ENCODE data around the gene GRB2.
"Not testable (repeated sequence)": the region's sequence is repeated elsewhere in the genome, so short reads cannot be mapped to it uniquely, and the experiment has no call there.

Gene GRB2

GRCh38 chr17:75319904-75320691 is 85.4 kb downstream of the GRB2 start:
- DNase-seq (ENCODE audit: low read depth, low spot score): no peak

- no peak for DNase-seq (ENCODE audit: low read depth, low spot score)
Observed at GRCh38 chr17:75318615-75319222, 86.8 kb downstream of the GRB2 start.

- DNase-seq (ENCODE audit: low read depth, low spot score): no peak
Observed at GRCh38 chr17:75318211-75318610, 87.3 kb downstream of the GRB2 start.

GRCh38 chr17:75317671-75318070 is 87.8 kb downstream of the GRB2 start:
- no peak for DNase-seq (ENCODE audit: low read depth, low spot score)

GRCh38 chr17:75316253-75316652 is 89.2 kb downstream of the GRB2 start:
- DNase-seq (ENCODE audit: low read depth, low spot score): no peak

GRCh38 chr17:75315541-75316243 is 89.8 kb downstream of the GRB2 start:
- no peak for DNase-seq (ENCODE audit: low read depth, low spot score)

- DNase-seq (ENCODE audit: low read depth, low spot score): no peak
Observed at GRCh38 chr17:75313941-75314551, 91.4 kb downstream of the GRB2 start.

- DNase-seq (ENCODE audit: low read depth, low spot score): no peak
Observed at GRCh38 chr17:75308732-75309629, 96.5 kb downstream of the GRB2 start.

- DNase-seq (ENCODE audit: low read depth, low spot score): no peak
Observed at GRCh38 chr17:75307957-75308731, 97.3 kb downstream of the GRB2 start.

GRCh38 chr17:75301502-75302206 is 103.8 kb downstream of the GRB2 start:
- no peak for DNase-seq (ENCODE audit: low read depth, low spot score)

GRCh38 chr17:75301049-75301448 is 104.4 kb downstream of the GRB2 start:
- no peak for DNase-seq (ENCODE audit: low read depth, low spot score)

- no peak for DNase-seq (ENCODE audit: low read depth, low spot score)
Observed at GRCh38 chr17:75300280-75300679, 105.2 kb downstream of the GRB2 start.

GRCh38 chr17:75295201-75296158 is 110.0 kb downstream of the GRB2 start:
- no peak for DNase-seq (ENCODE audit: low read depth, low spot score)

- DNase-seq (ENCODE audit: low read depth, low spot score): not testable (repeated sequence)
Observed at GRCh38 chr17:75292810-75293448, 112.5 kb downstream of the GRB2 start.

- no peak for DNase-seq (ENCODE audit: low read depth, low spot score)
Observed at GRCh38 chr17:75289832-75290337, 115.6 kb downstream of the GRB2 start.

- DNase-seq (ENCODE audit: low read depth, low spot score): peak; percentile 96
Observed at GRCh38 chr17:75289115-75289831, 116.2 kb downstream of the GRB2 start, which contains the start of gene SLC25A19. TSS of gene SLC25A19 (minus strand) at chr17:75289433. CDS start at chr17:75286764, 2,669 bp downstream.

GRCh38 chr17:75288770-75289114 is 116.7 kb downstream of the GRB2 start:
- DNase-seq (ENCODE audit: low read depth, low spot score): no peak

Measured in brain pericyte (primary cell).